ENCODE data around the gene ANKRD65. TPM values are rescaled to one million over a fixed set of nuclear protein-coding genes. Genes with fewer than 3 reads are reported as not detected.

The ANKRD65 gene
- total RNA-seq, 1 experiment from 2014 or later = not detected

- no peak for TF ChIP-seq CTCF (IDR thresholded peaks at IDR 0.05 in 2 of 3, conservative IDR thresholded peaks at IDR 0.05 in 1 of 3; ENCODE audit: borderline replicate concordance in 1 of 3, insufficient read depth in 1 of 3, low read depth in 2 of 3, low read length in 2 of 3)
- TF ChIP-seq EGR1 (IDR thresholded peaks at IDR 0.05; ENCODE audit: low read depth) = no peak
- TF ChIP-seq EZH2 (IDR thresholded peaks at IDR 0.05) = no peak
- TF ChIP-seq TCF7L2 (IDR thresholded peaks at IDR 0.05; ENCODE audit: borderline replicate concordance, extremely low read depth, insufficient read depth, insufficient read length) = no peak
Observed at GRCh38 chr1:1437904-1438376, 16.9 kb upstream of the ANKRD65 start (continued).

- Histone ChIP-seq H3K4me2 (ENCODE audit: low read length) (peak overlapping the region; percentile 99), H4K20me1 (ENCODE audit: insufficient read depth) (no peaks in the 10 kb centered on the region), H3K27ac (ENCODE audit: low read depth, low read length) (peak overlapping the region; percentile 99; the same call in 1 of the 2 replicates), H3K79me2 (ENCODE audit: insufficient read depth, low read length) (peaks cover 33% of the 10 kb centered on the region; the same call in 1 of the 2 replicates), H3K9me2 (ENCODE audit: insufficient read depth) (no peaks in the 10 kb centered on the region), H3K4me1 (ENCODE audit: control insufficient read depth in 1 of 2, insufficient read depth in 2 of 2, low read length in 2 of 2) (peaks cover 42 to 59% of the 10 kb centered on the region in 2 experiments), H3K9ac (ENCODE audit: low read length) (no peak overlapping the region), H3K27me3 (ENCODE audit: insufficient read depth, low read length) (no peaks in the 10 kb centered on the region), H3K4me3 (replicated peaks in 1 of 2; ENCODE audit: low read depth in 1 of 2, low read length in 2 of 2) (peak overlapping the region; percentile 80 to 92; a peak in 2 of 4 replicates), H2AFZ (ENCODE audit: low read depth, low read length, poor library complexity, severe bottlenecking) (no peak overlapping the region), H3K9me3 (ENCODE audit: control insufficient read depth in 1 of 2, insufficient read depth in 1 of 2, low read depth in 1 of 2, low read length in 2 of 2) (no peaks in the 10 kb centered on the region), H3K36me3 (ENCODE audit: control insufficient read depth in 1 of 2, insufficient read depth in 2 of 2, low read length in 2 of 2) (no peaks in the 10 kb centered on the region)
- no TSS peak for BruUV-seq (replicated peaks)
- no peak for DNase-seq (ENCODE audit: low read depth, low spot score)
- intact Hi-C loops (cut with micrococcal nuclease) = no loop called here
- ChIA-PET CTCF (no interaction called here), RAD21 (ENCODE audit: low non-redundant PET in 1 of 2, low total read pairs in 2 of 2, uncharacterized antibody in 2 of 2, unreplicated experiment in 2 of 2) (no interaction called here), POLR2A (no interaction called here)
- ATAC-seq = no peak
- TF ChIP-seq SIN3A (IDR thresholded peaks at IDR 0.05; ENCODE audit: low read depth) (no peak), JUND (IDR thresholded peaks at IDR 0.05) (no peak), MAX (IDR thresholded peaks at IDR 0.05) (no peak), ELF1 (IDR thresholded peaks at IDR 0.05; ENCODE audit: borderline replicate concordance, low read depth) (no peak), RAD21 (IDR thresholded peaks at IDR 0.05; ENCODE audit: low read depth) (no peak), ZFX (IDR thresholded peaks at IDR 0.05) (no peak), REST (IDR thresholded peaks at IDR 0.05; ENCODE audit: low read depth) (no peak), FOSL1 (IDR thresholded peaks at IDR 0.05; ENCODE audit: low read depth) (no peak), POLR2AphosphoS5 (IDR thresholded peaks at IDR 0.05; ENCODE audit: low read depth, low read length) (no peak), POLR2A (IDR thresholded peaks at IDR 0.05; ENCODE audit: borderline replicate concordance, extremely low read depth, insufficient read depth, insufficient read length) (no peak), ATF3 (IDR thresholded peaks at IDR 0.05) (no peak), TCF7L2 (IDR thresholded peaks at IDR 0.05; ENCODE audit: borderline replicate concordance, extremely low read depth, insufficient read depth, insufficient read length) (no peak), CTCF (IDR thresholded peaks at IDR 0.05 in 2 of 3, conservative IDR thresholded peaks at IDR 0.05 in 1 of 3; ENCODE audit: borderline replicate concordance in 1 of 3, insufficient read depth in 1 of 3, low read depth in 2 of 3, low read length in 2 of 3) (no peak), EGR1 (IDR thresholded peaks at IDR 0.05; ENCODE audit: low read depth) (no peak)
Observed at GRCh38 chr1:1437033-1437903, 16.2 kb upstream of the ANKRD65 start.
